GM21619 (cell line): ENCODE measurements around the gene FOXP1.
"Not testable (repeated sequence)": the region's sequence is repeated elsewhere in the genome, so short reads cannot be mapped to it uniquely, and the experiment has no call there.

ENCODE experiments used
- ATAC-seq: cut with Tn5 transposase; IDR thresholded peaks from one replicate; pipeline ENCODE4 v1.9.1; 2021; ENCODE audit not compliant: unreplicated experiment

Gene FOXP1

GRCh38 chr3:70999730-71000129 is 583.8 kb downstream of the FOXP1 start:
- no peak for ATAC-seq

- ATAC-seq: no peak
Measured at GRCh38 chr3:70996082-70996481, 587.4 kb downstream of the FOXP1 start.

GRCh38 chr3:70994644-70995043 is 588.9 kb downstream of the FOXP1 start:
- no peak for ATAC-seq

- no peak for ATAC-seq
Measured at GRCh38 chr3:70992562-70993204, 590.8 kb downstream of the FOXP1 start.

- no peak for ATAC-seq
Measured at GRCh38 chr3:70992131-70992530, 591.4 kb downstream of the FOXP1 start.

GRCh38 chr3:70990723-70991122 is 592.8 kb downstream of the FOXP1 start:
- no peak for ATAC-seq

- ATAC-seq: no peak
Measured at GRCh38 chr3:70990185-70990584, 593.3 kb downstream of the FOXP1 start.

- no peak for ATAC-seq
Measured at GRCh38 chr3:70989174-70989573, 594.4 kb downstream of the FOXP1 start.

GRCh38 chr3:70988111-70988510 is 595.4 kb downstream of the FOXP1 start:
- ATAC-seq: no peak

GRCh38 chr3:70985572-70985971 is 598.0 kb downstream of the FOXP1 start:
- no peak for ATAC-seq

GRCh38 chr3:70984776-70985482 is 598.6 kb downstream of the FOXP1 start:
- no peak for ATAC-seq

- ATAC-seq: peak; percentile 83
Measured at GRCh38 chr3:70982700-70983140, 600.8 kb downstream of the FOXP1 start.

- ATAC-seq: no peak
Measured at GRCh38 chr3:70982284-70982683, 601.2 kb downstream of the FOXP1 start.

- ATAC-seq: no peak
Measured at GRCh38 chr3:70981231-70981880, 602.2 kb downstream of the FOXP1 start.

GRCh38 chr3:70980646-70981170 is 602.8 kb downstream of the FOXP1 start:
- no peak for ATAC-seq

GRCh38 chr3:70979983-70980645 is 603.4 kb downstream of the FOXP1 start:
- ATAC-seq: no peak

- no peak for ATAC-seq
Measured at GRCh38 chr3:70977712-70978111, 605.8 kb downstream of the FOXP1 start.

GRCh38 chr3:70975981-70976380 is 607.5 kb downstream of the FOXP1 start:
- ATAC-seq: not testable (repeated sequence)

- ATAC-seq: no peak
Measured at GRCh38 chr3:70974747-70975146, 608.8 kb downstream of the FOXP1 start.

GRCh38 chr3:70973558-70973957 is 610.0 kb downstream of the FOXP1 start:
- ATAC-seq: no peak

GRCh38 chr3:70972855-70973254 is 610.7 kb downstream of the FOXP1 start:
- ATAC-seq: no peak
